ENCODE results near the gene GCNA. TPM values are rescaled to one million over a fixed set of nuclear protein-coding genes. Genes with fewer than 3 reads are reported as not detected.
A peak's percentile ranks its signal among the peaks of the same experiment; 100 is the strongest.

The GCNA gene
- total RNA-seq, 1 experiment from 2014 or later = 2.9 TPM

DNA sequence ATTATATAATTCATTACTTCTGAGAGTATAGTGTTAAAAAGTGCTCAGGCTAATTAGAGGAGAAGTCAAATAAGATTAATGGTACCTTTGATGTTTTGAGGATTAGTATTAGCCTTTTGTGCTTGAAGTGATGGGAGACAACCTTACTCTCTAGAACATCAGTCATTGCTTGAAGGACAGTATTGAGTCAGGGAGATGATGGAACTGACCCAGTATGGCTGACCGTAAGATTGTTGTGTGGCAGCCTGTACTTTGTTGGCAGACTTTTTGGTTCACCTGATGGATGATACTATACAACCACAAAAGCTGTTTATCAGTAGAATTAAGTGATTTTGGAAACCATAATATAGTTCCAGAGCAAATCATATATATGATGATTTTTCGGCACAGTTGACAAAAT, 35.4 kb upstream of the GCNA start:
- intact Hi-C loops (cut with micrococcal nuclease) = loop anchor here (1.0 kb wide), 2 partner anchors 11 to 61 kb away; no protein-coding TSS in a partner anchor
- DNase-seq (peak; percentile 20), ATAC-seq (peak; percentile 24)
- TSS peak; percentile 57 for BruUV-seq (replicated peaks)
- peaks cover 58% of the 10 kb centered on the region for H3K36me3 ChIP-seq (ENCODE audit: low read depth, low read length)
- no peaks in the 10 kb centered on the region for H3K9me2 ChIP-seq (replicated peaks; ENCODE audit: low read length)
- H2AFZ ChIP-seq (ENCODE audit: low read length) = no peak overlapping the region
- H4K20me1 ChIP-seq (ENCODE audit: low read length) = peaks cover 87% of the 10 kb centered on the region
- ChIA-PET CTCF (interaction anchor here (0.7 kb wide), 1 partner anchor 304 kb away, joined by 3 read pairs; no protein-coding TSS in a partner anchor), POLR2A (ENCODE audit: unreplicated experiment) (interaction anchor here (1.0 kb wide), 1 partner anchor 8 kb away, joined by 12 read pairs; no protein-coding TSS in a partner anchor)
- H3F3A ChIP-seq (ENCODE audit: low read length, unreplicated experiment) = peaks cover 17% of the 10 kb centered on the region
- peak overlapping the region; percentile 78 for H3K4me2 ChIP-seq (ENCODE audit: low read length)
- H3K9me3 ChIP-seq (ENCODE audit: low read length) = no peaks in the 10 kb centered on the region
- H3K4me3 ChIP-seq (ENCODE audit: low read length) = peak overlapping the region; percentile 47
- H3K27me3 ChIP-seq (ENCODE audit: low read length) = no peaks in the 10 kb centered on the region
- no peak for TF ChIP-seq EZH2 (IDR thresholded peaks at IDR 0.05; ENCODE audit: low read length, unreplicated experiment)
- no peak for TF ChIP-seq CTCF (conservative IDR thresholded peaks at IDR 0.05; ENCODE audit: low read depth, low read length)
- TF ChIP-seq EZH2phosphoT487 (IDR thresholded peaks at IDR 0.05; ENCODE audit: borderline replicate concordance, low read length) = no peak
- H3K9ac ChIP-seq (ENCODE audit: low read length) = peak overlapping the region; percentile 27; the same call in 1 of the 2 replicates
- peaks cover 93% of the 10 kb centered on the region for H3K79me2 ChIP-seq (ENCODE audit: low read length)
- H3K27ac ChIP-seq (ENCODE audit: low read length) = peak overlapping the region; percentile 87
- H3K4me1 ChIP-seq (ENCODE audit: insufficient read depth, low read length) = peaks cover 56% of the 10 kb centered on the region

- peak; percentile 81 for ATAC-seq
- peak overlapping the region; percentile 78 for H3K4me2 ChIP-seq (ENCODE audit: low read length)
- peaks cover 51% of the 10 kb centered on the region for H3K4me1 ChIP-seq (ENCODE audit: insufficient read depth, low read length)
- no peaks in the 10 kb centered on the region for H3K27me3 ChIP-seq (ENCODE audit: low read length)
- peaks cover 93% of the 10 kb centered on the region for H3K79me2 ChIP-seq (ENCODE audit: low read length)
- ChIA-PET CTCF (interaction anchor here (0.7 kb wide), 1 partner anchor 304 kb away, joined by 3 read pairs; no protein-coding TSS in a partner anchor), POLR2A (ENCODE audit: unreplicated experiment) (interaction anchor here (0.6 to 1.0 kb wide), 2 partner anchors 8 to 431 kb away, joined by 3 to 12 read pairs; no protein-coding TSS in a partner anchor)
- H3K9me3 ChIP-seq (ENCODE audit: low read length) = no peaks in the 10 kb centered on the region
- H3K9me2 ChIP-seq (replicated peaks; ENCODE audit: low read length) = no peaks in the 10 kb centered on the region
- BruUV-seq (replicated peaks) = no TSS peak
- H3K36me3 ChIP-seq (ENCODE audit: low read depth, low read length) = peaks cover 58% of the 10 kb centered on the region
- no peak for TF ChIP-seq EZH2 (IDR thresholded peaks at IDR 0.05; ENCODE audit: low read length, unreplicated experiment)
- TF ChIP-seq CTCF (conservative IDR thresholded peaks at IDR 0.05; ENCODE audit: low read depth, low read length) = no peak
- TF ChIP-seq EZH2phosphoT487 (IDR thresholded peaks at IDR 0.05; ENCODE audit: borderline replicate concordance, low read length) = no peak
- H3F3A ChIP-seq (ENCODE audit: low read length, unreplicated experiment) = peaks cover 17% of the 10 kb centered on the region
- H3K4me3 ChIP-seq (ENCODE audit: low read length) = peak overlapping the region; percentile 47; the same call in 1 of the 2 replicates
- H4K20me1 ChIP-seq (ENCODE audit: low read length) = peaks cover 82% of the 10 kb centered on the region
- no peak overlapping the region for H2AFZ ChIP-seq (ENCODE audit: low read length)
- intact Hi-C loops (cut with micrococcal nuclease) = loop anchor here (1.0 kb wide), 2 partner anchors 11 to 61 kb away; no protein-coding TSS in a partner anchor
- peak; percentile 95 for DNase-seq
- H3K27ac ChIP-seq (ENCODE audit: low read length) = peak overlapping the region; percentile 87
- H3K9ac ChIP-seq (ENCODE audit: low read length) = no peak overlapping the region
Measured at GRCh38 chrX:71543316-71543715, 34.9 kb upstream of the GCNA start.

GRCh38 chrX:71545364-71545763, 32.9 kb upstream of the GCNA start:
- Histone ChIP-seq H3K27me3 (ENCODE audit: low read length) (no peaks in the 10 kb centered on the region), H3K4me3 (ENCODE audit: low read length) (no peak overlapping the region), H4K20me1 (ENCODE audit: low read length) (peaks cover 61% of the 10 kb centered on the region), H3K4me1 (ENCODE audit: insufficient read depth, low read length) (peaks cover 35% of the 10 kb centered on the region), H3K9me3 (ENCODE audit: low read length) (no peaks in the 10 kb centered on the region), H3F3A (ENCODE audit: low read length, unreplicated experiment) (peaks cover 17% of the 10 kb centered on the region), H3K27ac (ENCODE audit: low read length) (no peak overlapping the region), H3K79me2 (ENCODE audit: low read length) (peaks cover 91% of the 10 kb centered on the region), H3K4me2 (ENCODE audit: low read length) (no peak overlapping the region), H3K9ac (ENCODE audit: low read length) (no peak overlapping the region), H2AFZ (ENCODE audit: low read length) (no peak overlapping the region), H3K36me3 (ENCODE audit: low read depth, low read length) (peaks cover 54% of the 10 kb centered on the region), H3K9me2 (replicated peaks; ENCODE audit: low read length) (no peaks in the 10 kb centered on the region)
- intact Hi-C loops (cut with micrococcal nuclease) = no loop called here
- ChIA-PET POLR2A (ENCODE audit: unreplicated experiment) (no interaction called here), CTCF (no interaction called here)
- BruUV-seq (replicated peaks) = no TSS peak
- no peak for TF ChIP-seq EZH2 (IDR thresholded peaks at IDR 0.05; ENCODE audit: low read length, unreplicated experiment)
- TF ChIP-seq CTCF (conservative IDR thresholded peaks at IDR 0.05; ENCODE audit: low read depth, low read length) = no peak
- no peak for TF ChIP-seq EZH2phosphoT487 (IDR thresholded peaks at IDR 0.05; ENCODE audit: borderline replicate concordance, low read length)
- DNase-seq = no peak
- ATAC-seq = no peak

Measured in PC-3 (cell line).